Liver (tissue), 9 donors: ENCODE measurements around the gene OR2H1. TPM values are rescaled to one million over a fixed set of nuclear protein-coding genes. Genes with fewer than 3 reads are reported as not detected.

ENCODE experiments used
- DNase-seq: peaks from one replicate; pipeline ENCODE4 v3.0.0-alpha.2; 2017; ENCODE audit warnings: low spot score
- H3K27ac ChIP-seq, 2 donors: one replicate each; pipeline ENCODE4 v1.7.0; 2013; ENCODE audit warnings: inconsistent platforms in 2 of 2, low read length in 2 of 2, control low read depth in 1 of 2, low read depth in 1 of 2, mild to moderate bottlenecking in 1 of 2
- H3K27me3 ChIP-seq, 4 donors: one replicate each; pipeline versions ENCODE4 v1.6.1 to v1.7.0; 2013; ENCODE audit warnings: low read length in 3 of 4, inconsistent platforms in 1 of 4, mild to moderate bottlenecking in 1 of 4, moderate library complexity in 1 of 4; ENCODE audit not compliant: control insufficient read depth in 4 of 4, insufficient read depth in 4 of 4
- H3K36me3 ChIP-seq, 4 donors: one replicate each; pipeline versions ENCODE4 v1.6.1 to v1.7.0; 2013; ENCODE audit warnings: low read length in 3 of 4, mild to moderate bottlenecking in 3 of 4, low read depth in 1 of 4, moderate library complexity in 1 of 4; ENCODE audit not compliant: control insufficient read depth in 4 of 4, insufficient read depth in 3 of 4
- H3K4me1 ChIP-seq, 4 donors: one replicate each; pipeline versions ENCODE4 v1.6.1 to v1.7.0; 2013; ENCODE audit warnings: low read length in 3 of 4, mild to moderate bottlenecking in 3 of 4, moderate library complexity in 1 of 4; ENCODE audit not compliant: control insufficient read depth in 4 of 4, insufficient read depth in 4 of 4
- H3K4me3 ChIP-seq, 3 donors: one replicate each; pipeline versions ENCODE4 v1.6.1 to v1.7.0; 2013; ENCODE audit warnings: low read length in 3 of 3, control low read depth in 1 of 3, low read depth in 1 of 3, mild to moderate bottlenecking in 1 of 3
- H3K9ac ChIP-seq, 2 donors: one replicate each; pipeline ENCODE4 v1.7.0; 2013; ENCODE audit warnings: low read length in 2 of 2, mild to moderate bottlenecking in 2 of 2, moderate library complexity in 2 of 2, control low read depth in 1 of 2, low read depth in 1 of 2
- H3K9me3 ChIP-seq, 4 donors: one replicate each; pipeline versions ENCODE4 v1.6.1 to v1.7.0; 2013; ENCODE audit warnings: low read length in 3 of 4; ENCODE audit not compliant: control insufficient read depth in 4 of 4
- CTCF ChIP-seq: fragments of 150-350 bp; IDR thresholded peaks from 2 replicates; pipeline ENCODE4 v1.5.1; 2017; ENCODE audit warnings: improper control_type of control experiment, low read depth, low read length; ENCODE audit not compliant: missing input control
- EGR1 ChIP-seq, 2 donors: IDR thresholded peaks; 2 replicates each; pipeline ENCODE4 v1.6.1; 2016 to 2018; ENCODE audit warnings: antibody characterized with exemption in 2 of 2, low read depth in 2 of 2
- FOXA1 ChIP-seq: IDR thresholded peaks from 2 replicates; pipeline ENCODE4 v1.6.1; 2016; ENCODE audit warnings: antibody characterized with exemption
- GABPA ChIP-seq, 2 donors: IDR thresholded peaks in 1 of 2; conservative IDR thresholded peaks in 1 of 2; 2 replicates each; pipeline ENCODE4 v1.6.1; 2016; ENCODE audit warnings: antibody characterized with exemption in 2 of 2, mild to moderate bottlenecking in 1 of 2, moderate library complexity in 1 of 2
- HNF4A ChIP-seq, 2 donors: conservative IDR thresholded peaks; 2 replicates each; pipeline ENCODE4 v1.6.1; 2016; ENCODE audit warnings: antibody characterized with exemption in 2 of 2, mild to moderate bottlenecking in 2 of 2
- HNF4G ChIP-seq: IDR thresholded peaks from 2 replicates; pipeline ENCODE4 v1.6.1; 2016; ENCODE audit warnings: antibody characterized with exemption
- MAX ChIP-seq: IDR thresholded peaks from 2 replicates; pipeline ENCODE4 v1.6.1; 2016; ENCODE audit warnings: antibody characterized with exemption
- NR2F2 ChIP-seq: IDR thresholded peaks from 2 replicates; pipeline ENCODE4 v1.6.1; 2016; ENCODE audit warnings: antibody characterized with exemption
- RAD21 ChIP-seq, 2 donors: IDR thresholded peaks; 2 replicates each; pipeline ENCODE4 v1.6.1; 2016; ENCODE audit warnings: antibody characterized with exemption in 2 of 2, mild to moderate bottlenecking in 2 of 2
- RXRA ChIP-seq, 2 donors: IDR thresholded peaks; 2 replicates each; pipeline ENCODE4 v1.6.1; 2017 to 2018; ENCODE audit warnings: antibody characterized with exemption in 2 of 2, mild to moderate bottlenecking in 1 of 2
- SP1 ChIP-seq: IDR thresholded peaks from 2 replicates; pipeline ENCODE4 v1.6.1; 2018; ENCODE audit warnings: antibody characterized with exemption, mild to moderate bottlenecking
- TAF1 ChIP-seq: conservative IDR thresholded peaks from 2 replicates; pipeline ENCODE4 v1.6.1; 2016; ENCODE audit warnings: antibody characterized with exemption, mild to moderate bottlenecking
- YY1 ChIP-seq: IDR thresholded peaks from 2 replicates; pipeline ENCODE4 v1.6.1; 2016; ENCODE audit warnings: antibody characterized with exemption, mild to moderate bottlenecking
- ZBTB33 ChIP-seq: IDR thresholded peaks from 2 replicates; pipeline ENCODE4 v1.6.1; 2016; ENCODE audit warnings: antibody characterized with exemption
- WGBS: extraction: QIAGEN DNeasy Blood & Tissue Kit; methylation state at CpG from one replicate; pipeline ENCODE4 v1.1.7; 2013; 5-methylcytosine and 5-hydroxymethylcytosine counted together
- polyA plus RNA-seq, 2 donors: library from polyadenylated mRNA; stranded (reverse) in 1 of 2; unstranded in 1 of 2; fragments of 200-250 nt in 1 of 2; fragments of >200 nt in 1 of 2; fragmentation: Nextera tagmentation in 1 of 2; extraction: Ambion mirVana in 1 of 2; gene quantifications; one replicate each; pipeline versions ENCODE4 v1.2.1 to v1.2.3, GENCODE V29; 2013 to 2015
- total RNA-seq, 2 donors: library from RNA; depleted of rRNA; stranded (reverse); fragments of >200 nt; gene quantifications; one replicate each; pipeline ENCODE4 v1.2.3, GENCODE V29; 2014
- donor health status: healthy.
- donor health status: healthy.
- donor health status: healthy.
- donor health status: healthy.
- donor health status: healthy.

The OR2H1 gene
- total and polyA plus RNA-seq, 4 donors, result not detected

GRCh38 chr6:29504961-29505360, 48.0 kb downstream of the OR2H1 start:
- WGBS, result 33% methylated on average over 2 of the region's 2 CpGs
- Histone ChIP-seq H3K36me3 (no peaks in the 10 kb centered on the region), H3K27me3 (no peaks in the 10 kb centered on the region), H3K4me3 (no peak overlapping the region), H3K4me1 (no peaks in the 10 kb centered on the region), H3K9me3 (no peaks in the 10 kb centered on the region), H3K9ac (no peak overlapping the region), H3K27ac (no peak overlapping the region)
- DNase-seq, result no peak
- no peak for TF ChIP-seq ZBTB33
- no peak for TF ChIP-seq RXRA (IDR thresholded peaks at IDR 0.05)
- no peak for TF ChIP-seq GABPA (IDR thresholded peaks at IDR 0.05 in 1 of 2, conservative IDR thresholded peaks at IDR 0.05 in 1 of 2)
- peak; percentile 31 for TF ChIP-seq SP1
- TF ChIP-seq FOXA1, result no peak
- TF ChIP-seq MAX, result no peak
- TF ChIP-seq CTCF, result no peak
- TF ChIP-seq HNF4A (conservative IDR thresholded peaks at IDR 0.05), result peak; percentile 70 to 73
- peak; percentile 66 for TF ChIP-seq HNF4G
- no peak for TF ChIP-seq YY1
- no peak for TF ChIP-seq EGR1 (IDR thresholded peaks at IDR 0.05; ENCODE audit: low read depth in 2 of 2)

GRCh38 chr6:29505808-29506207, 48.9 kb downstream of the OR2H1 start:
- H3K27me3 ChIP-seq, result no peaks in the 10 kb centered on the region
- no peak overlapping the region for H3K9ac ChIP-seq
- 93% methylated on average over 3 of the region's 3 CpGs for WGBS
- H3K27ac ChIP-seq, result no peak overlapping the region
- H3K4me3 ChIP-seq, result no peak overlapping the region
- H3K36me3 ChIP-seq, result no peaks in the 10 kb centered on the region
- no peaks in the 10 kb centered on the region for H3K9me3 ChIP-seq
- no peak for DNase-seq
- no peaks in the 10 kb centered on the region for H3K4me1 ChIP-seq
- TF ChIP-seq HNF4G, result no peak
- no peak for TF ChIP-seq RXRA (IDR thresholded peaks at IDR 0.05)
- TF ChIP-seq GABPA (IDR thresholded peaks at IDR 0.05 in 1 of 2, conservative IDR thresholded peaks at IDR 0.05 in 1 of 2), result no peak
- no peak for TF ChIP-seq CTCF
- no peak for TF ChIP-seq RAD21 (IDR thresholded peaks at IDR 0.05)
- no peak for TF ChIP-seq MAX
- no peak for TF ChIP-seq YY1
- TF ChIP-seq NR2F2, result no peak
- no peak for TF ChIP-seq TAF1
